Measurements from ENCODE around the gene ZNF33A.

- no peak for TF ChIP-seq CTCF (conservative IDR thresholded peaks at IDR 0.05; ENCODE audit: low read depth, low read length)
- TF ChIP-seq POLR2A (IDR thresholded peaks at IDR 0.05; ENCODE audit: low read depth, low read length), result 0 out of 2 replicates have a peak, but pooled peaks have one; percentile 49
- TF ChIP-seq MAFK (IDR thresholded peaks at IDR 0.05; ENCODE audit: low read depth, low read length), result no peak
- TF ChIP-seq FOS (IDR thresholded peaks at IDR 0.05; ENCODE audit: low read depth, low read length), result no peak
- TF ChIP-seq BHLHE40 (IDR thresholded peaks at IDR 0.05; ENCODE audit: low read depth, low read length), result peak; percentile 15; the same call in 1 of the 2 replicates
- TF ChIP-seq RAD21 (IDR thresholded peaks at IDR 0.05; ENCODE audit: low read length), result no peak
- TF ChIP-seq RCOR1 (IDR thresholded peaks at IDR 0.05; ENCODE audit: insufficient replicate concordance, low read length), result no peak
- TF ChIP-seq CHD1 (IDR thresholded peaks at IDR 0.05; ENCODE audit: low read depth, low read length), result no peak
- TF ChIP-seq MXI1 (IDR thresholded peaks at IDR 0.05; ENCODE audit: borderline replicate concordance, low read depth, low read length), result peak; percentile 22; the same call in 1 of the 2 replicates
- no peak for TF ChIP-seq ELK1 (IDR thresholded peaks at IDR 0.05; ENCODE audit: borderline replicate concordance, low read depth, low read length)
- TF ChIP-seq SMC3 (IDR thresholded peaks at IDR 0.05; ENCODE audit: low read depth, low read length), result no peak
- TF ChIP-seq MAZ (IDR thresholded peaks at IDR 0.05; ENCODE audit: borderline replicate concordance, low read depth, low read length), result no peak
- no peak for TF ChIP-seq CEBPB (IDR thresholded peaks at IDR 0.05; ENCODE audit: low read depth, low read length)
- no peak for TF ChIP-seq RFX5 (IDR thresholded peaks at IDR 0.05; ENCODE audit: low read depth, low read length)
These were observed 83.9 kb downstream of the ZNF33A start, which contains the start of gene ZNF37A for GRCh38 chr10:38094158-38094926.

Measured in IMR-90 (cell line).